ENCODE measurements around the gene COL6A1. TPM values are rescaled to one million over a fixed set of nuclear protein-coding genes. Genes with fewer than 3 reads are reported as not detected.

The COL6A1 gene
- total RNA-seq, 2 donors from 2014 or later, result 0.69 to 2.0 TPM

- ATAC-seq (replicated peaks), result no peak
- H3K4me3 Mint-ChIP-seq, result no peak overlapping the region
- no peaks in the 10 kb centered on the region for H3K4me1 Mint-ChIP-seq
- no peaks in the 10 kb centered on the region for H3K27me3 Mint-ChIP-seq
- H3K36me3 Mint-ChIP-seq (ENCODE audit: low read depth), result no peaks in the 10 kb centered on the region
- H3K9me3 Mint-ChIP-seq, result no peaks in the 10 kb centered on the region
- no peak overlapping the region for H3K27ac Mint-ChIP-seq
Observed at GRCh38 chr21:45941717-45942546, 39.6 kb upstream of the COL6A1 start.

GRCh38 chr21:45942755-45943629 is 38.6 kb upstream of the COL6A1 start:
- H3K9me3 Mint-ChIP-seq, result no peaks in the 10 kb centered on the region
- no peaks in the 10 kb centered on the region for H3K27me3 Mint-ChIP-seq
- H3K4me3 Mint-ChIP-seq, result no peak overlapping the region
- no peaks in the 10 kb centered on the region for H3K4me1 Mint-ChIP-seq
- ATAC-seq (replicated peaks), result no peak
- no peaks in the 10 kb centered on the region for H3K36me3 Mint-ChIP-seq (ENCODE audit: low read depth)
- H3K27ac Mint-ChIP-seq, result no peak overlapping the region

- H3K36me3 Mint-ChIP-seq (ENCODE audit: low read depth), result no peaks in the 10 kb centered on the region
- ATAC-seq (replicated peaks), result no peak
- no peak overlapping the region for H3K4me3 Mint-ChIP-seq
- no peaks in the 10 kb centered on the region for H3K9me3 Mint-ChIP-seq
- H3K4me1 Mint-ChIP-seq, result no peaks in the 10 kb centered on the region
- peaks cover 4% of the 10 kb centered on the region for H3K27me3 Mint-ChIP-seq
- H3K27ac Mint-ChIP-seq, result no peak overlapping the region
Observed at GRCh38 chr21:45943630-45944540, 37.7 kb upstream of the COL6A1 start.

GRCh38 chr21:45944601-45945000 is 37.0 kb upstream of the COL6A1 start:
- no peaks in the 10 kb centered on the region for H3K4me1 Mint-ChIP-seq
- H3K27me3 Mint-ChIP-seq, result peaks cover 4% of the 10 kb centered on the region
- no peak overlapping the region for H3K4me3 Mint-ChIP-seq
- no peaks in the 10 kb centered on the region for H3K36me3 Mint-ChIP-seq (ENCODE audit: low read depth)
- no peaks in the 10 kb centered on the region for H3K9me3 Mint-ChIP-seq
- no peak for ATAC-seq (replicated peaks)
- H3K27ac Mint-ChIP-seq, result no peak overlapping the region

- ATAC-seq (replicated peaks), result no peak
- Mint-ChIP-seq H3K27me3 (peaks cover 4% of the 10 kb centered on the region), H3K27ac (no peak overlapping the region), H3K4me3 (no peak overlapping the region), H3K9me3 (no peaks in the 10 kb centered on the region), H3K36me3 (ENCODE audit: low read depth) (no peaks in the 10 kb centered on the region), H3K4me1 (no peaks in the 10 kb centered on the region)
Observed at GRCh38 chr21:45945066-45945867, 36.3 kb upstream of the COL6A1 start.

GRCh38 chr21:45945868-45946210 is 35.7 kb upstream of the COL6A1 start:
- H3K4me1 Mint-ChIP-seq, result no peaks in the 10 kb centered on the region
- peaks cover 6% of the 10 kb centered on the region for H3K27me3 Mint-ChIP-seq
- no peak overlapping the region for H3K4me3 Mint-ChIP-seq
- H3K27ac Mint-ChIP-seq, result no peak overlapping the region
- H3K36me3 Mint-ChIP-seq (ENCODE audit: low read depth), result no peaks in the 10 kb centered on the region
- no peak for ATAC-seq (replicated peaks)
- H3K9me3 Mint-ChIP-seq, result no peaks in the 10 kb centered on the region

GRCh38 chr21:45947296-45947695 is 34.3 kb upstream of the COL6A1 start:
- peaks cover 9% of the 10 kb centered on the region for H3K27me3 Mint-ChIP-seq
- no peak overlapping the region for H3K27ac Mint-ChIP-seq
- no peak for ATAC-seq (replicated peaks)

GRCh38 chr21:45947716-45948255 is 33.8 kb upstream of the COL6A1 start:
- no peaks in the 10 kb centered on the region for H3K9me3 Mint-ChIP-seq
- no peak overlapping the region for H3K27ac Mint-ChIP-seq
- ATAC-seq (replicated peaks), result no peak
- H3K27me3 Mint-ChIP-seq, result peaks cover 13% of the 10 kb centered on the region
- H3K36me3 Mint-ChIP-seq (ENCODE audit: low read depth), result no peaks in the 10 kb centered on the region
- H3K4me3 Mint-ChIP-seq, result no peak overlapping the region
- H3K4me1 Mint-ChIP-seq, result no peaks in the 10 kb centered on the region

More at GRCh38 chr21:45947296-45947695, 34.3 kb upstream of the COL6A1 start:
- Mint-ChIP-seq H3K9me3 (no peaks in the 10 kb centered on the region), H3K4me3 (no peak overlapping the region), H3K36me3 (ENCODE audit: low read depth) (no peaks in the 10 kb centered on the region), H3K4me1 (no peaks in the 10 kb centered on the region)

- no peak overlapping the region for H3K27ac Mint-ChIP-seq
- H3K36me3 Mint-ChIP-seq (ENCODE audit: low read depth), result no peaks in the 10 kb centered on the region
- H3K4me1 Mint-ChIP-seq, result no peaks in the 10 kb centered on the region
- H3K27me3 Mint-ChIP-seq, result peaks cover 18% of the 10 kb centered on the region
- no peaks in the 10 kb centered on the region for H3K9me3 Mint-ChIP-seq
- no peak overlapping the region for H3K4me3 Mint-ChIP-seq
- no peak for ATAC-seq (replicated peaks)
Observed at GRCh38 chr21:45948576-45949141, 32.9 kb upstream of the COL6A1 start.

GRCh38 chr21:45949928-45950739 is 31.4 kb upstream of the COL6A1 start:
- H3K36me3 Mint-ChIP-seq (ENCODE audit: low read depth), result no peaks in the 10 kb centered on the region

GRCh38 chr21:45950740-45951515 is 30.6 kb upstream of the COL6A1 start:
- Mint-ChIP-seq H3K27me3 (peaks cover 25% of the 10 kb centered on the region), H3K4me3 (no peak overlapping the region), H3K4me1 (no peaks in the 10 kb centered on the region), H3K9me3 (no peaks in the 10 kb centered on the region), H3K36me3 (ENCODE audit: low read depth) (no peaks in the 10 kb centered on the region), H3K27ac (no peak overlapping the region)
- ATAC-seq (replicated peaks), result no peak

More at GRCh38 chr21:45949928-45950739, 31.4 kb upstream of the COL6A1 start:
- Mint-ChIP-seq H3K9me3 (no peaks in the 10 kb centered on the region), H3K27me3 (peaks cover 21% of the 10 kb centered on the region), H3K4me3 (no peak overlapping the region), H3K27ac (no peak overlapping the region), H3K4me1 (no peaks in the 10 kb centered on the region)
- no peak for ATAC-seq (replicated peaks)

GRCh38 chr21:45951676-45952075 is 29.9 kb upstream of the COL6A1 start:
- Mint-ChIP-seq H3K4me3 (no peak overlapping the region), H3K4me1 (no peaks in the 10 kb centered on the region), H3K9me3 (no peaks in the 10 kb centered on the region), H3K36me3 (ENCODE audit: low read depth) (no peaks in the 10 kb centered on the region), H3K27me3 (peaks cover 32% of the 10 kb centered on the region), H3K27ac (no peak overlapping the region)
- ATAC-seq (replicated peaks), result no peak
